GM21528 (cell line): ENCODE measurements around the gene NRXN3.

Source experiments
- ATAC-seq: cut with Tn5 transposase; IDR thresholded peaks from one replicate; pipeline ENCODE4 v1.9.1; 2021; ENCODE audit warnings: mild to moderate bottlenecking, moderate library complexity; ENCODE audit not compliant: unreplicated experiment, low FRiP score

NRXN3 gene

GRCh38 chr14:79602045-79602444 is 1431.9 kb downstream of the NRXN3 start:
- no peak for ATAC-seq

GRCh38 chr14:79602742-79603141 is 1432.6 kb downstream of the NRXN3 start:
- ATAC-seq, result no peak

GRCh38 chr14:79605849-79606248 is 1435.7 kb downstream of the NRXN3 start:
- no peak for ATAC-seq

- ATAC-seq, result no peak
Measured at GRCh38 chr14:79608446-79608845, 1438.3 kb downstream of the NRXN3 start.

- no peak for ATAC-seq
Measured at GRCh38 chr14:79613625-79614024, 1443.5 kb downstream of the NRXN3 start.

GRCh38 chr14:79614448-79614847 is 1444.3 kb downstream of the NRXN3 start:
- no peak for ATAC-seq

- no peak for ATAC-seq
Measured at GRCh38 chr14:79627058-79627457, 1456.9 kb downstream of the NRXN3 start.

GRCh38 chr14:79629411-79630287 is 1459.5 kb downstream of the NRXN3 start:
- no peak for ATAC-seq

- ATAC-seq, result no peak
Measured at GRCh38 chr14:79630288-79630960, 1460.3 kb downstream of the NRXN3 start.

GRCh38 chr14:79631276-79631675 is 1461.1 kb downstream of the NRXN3 start:
- no peak for ATAC-seq

GRCh38 chr14:79638672-79639266 is 1468.6 kb downstream of the NRXN3 start:
- no peak for ATAC-seq

- no peak for ATAC-seq
Measured at GRCh38 chr14:79639613-79640012, 1469.4 kb downstream of the NRXN3 start.

GRCh38 chr14:79641371-79641770 is 1471.2 kb downstream of the NRXN3 start:
- no peak for ATAC-seq

GRCh38 chr14:79643132-79643531 is 1473.0 kb downstream of the NRXN3 start:
- no peak for ATAC-seq

- ATAC-seq, result no peak
Measured at GRCh38 chr14:79645753-79646362, 1475.7 kb downstream of the NRXN3 start.

GRCh38 chr14:79649856-79650255 is 1479.7 kb downstream of the NRXN3 start:
- ATAC-seq, result no peak

- ATAC-seq, result no peak
Measured at GRCh38 chr14:79652513-79653307, 1482.5 kb downstream of the NRXN3 start.

- no peak for ATAC-seq
Measured at GRCh38 chr14:79656056-79656455, 1485.9 kb downstream of the NRXN3 start.

GRCh38 chr14:79656496-79656895 is 1486.3 kb downstream of the NRXN3 start:
- ATAC-seq, result no peak

GRCh38 chr14:79658221-79658620 is 1488.0 kb downstream of the NRXN3 start:
- no peak for ATAC-seq
